GM19025 (cell line): ENCODE results near the gene FTCDNL1.

Experiments
- ATAC-seq: cut with Tn5 transposase; IDR thresholded peaks from one replicate; pipeline ENCODE4 v1.9.1; 2021; ENCODE audit warnings: mild to moderate bottlenecking, low read depth, moderate library complexity; ENCODE audit not compliant: unreplicated experiment

The FTCDNL1 gene

DNA sequence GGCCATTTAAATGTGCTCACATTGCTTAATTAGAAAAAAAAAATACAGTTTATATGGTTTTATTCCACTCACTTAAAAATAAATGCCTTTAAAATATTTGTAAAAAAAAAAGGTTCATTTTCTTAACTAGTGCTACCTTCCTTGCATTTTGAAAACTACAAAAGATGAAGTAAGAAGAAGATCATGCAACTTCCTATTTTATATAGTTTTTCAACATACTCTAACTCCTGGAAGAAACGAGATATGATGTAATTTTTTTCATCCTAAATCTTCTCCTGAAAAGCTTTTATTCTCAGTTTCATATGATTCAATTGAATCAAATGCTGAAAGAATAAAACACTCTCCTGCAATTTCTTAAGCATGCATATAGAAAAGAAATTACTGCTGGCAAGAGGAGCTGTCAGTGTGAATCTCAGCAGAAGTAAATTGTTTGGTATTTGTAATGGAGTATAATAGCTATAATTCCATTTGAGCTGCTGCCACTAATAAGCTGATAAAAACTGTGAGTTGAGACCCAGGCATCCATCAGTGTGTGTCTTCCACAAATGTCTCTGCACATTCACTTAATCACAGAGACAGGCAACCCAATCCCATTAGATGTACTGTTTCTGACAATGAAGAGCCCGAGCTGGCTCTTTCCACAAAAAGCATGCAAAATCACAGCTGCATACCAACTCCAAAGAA is 3.7 kb downstream of the FTCDNL1 start:
- ATAC-seq = no peak

GRCh38 chr2:199842631-199843395 is 8.2 kb downstream of the FTCDNL1 start:
- no peak for ATAC-seq

DNA sequence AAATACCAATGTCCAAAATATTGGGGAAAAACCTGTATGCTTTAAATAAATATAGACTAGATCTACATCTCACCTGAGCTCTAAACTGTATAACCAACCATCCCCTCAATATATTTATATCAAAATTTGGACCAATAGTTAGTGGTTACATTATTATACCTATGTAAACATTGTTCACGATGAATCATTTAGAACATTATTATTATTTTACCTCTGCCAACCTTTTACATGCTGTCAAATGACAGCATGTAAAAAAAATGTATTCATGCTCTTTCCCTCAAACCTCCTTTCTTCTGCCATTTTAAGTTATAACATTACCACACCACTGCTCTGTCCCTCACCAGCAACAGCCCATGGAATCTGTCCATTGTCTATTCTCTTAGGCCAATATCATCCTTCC is 9.6 kb downstream of the FTCDNL1 start:
- no peak for ATAC-seq

DNA sequence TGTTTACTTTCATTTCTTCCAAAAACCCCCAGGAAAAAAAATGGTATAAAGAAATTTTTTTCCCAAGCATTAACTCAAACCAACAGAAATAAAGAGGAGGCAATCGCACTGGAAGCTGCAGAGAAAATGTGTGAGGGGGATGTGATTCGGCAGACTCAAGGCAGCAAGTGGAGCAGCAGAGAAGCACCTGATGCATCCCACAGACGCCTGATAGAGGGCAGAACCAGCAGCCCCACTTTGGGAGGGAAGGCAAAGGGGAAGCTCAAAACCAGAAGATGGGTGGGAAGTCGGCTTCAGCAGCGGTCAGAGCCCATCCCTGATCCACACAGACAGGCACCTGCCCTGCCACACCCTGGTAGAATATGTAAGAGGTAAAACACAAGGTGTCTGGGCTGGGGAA is 12.6 kb downstream of the FTCDNL1 start:
- no peak for ATAC-seq

GRCh38 chr2:199836943-199837342 is 14.0 kb downstream of the FTCDNL1 start:
- no peak for ATAC-seq

- ATAC-seq = no peak
Observed at GRCh38 chr2:199833525-199833924, 17.5 kb downstream of the FTCDNL1 start.

- ATAC-seq = no peak
Observed at GRCh38 chr2:199830531-199830930, 20.5 kb downstream of the FTCDNL1 start.

GRCh38 chr2:199829628-199830027 is 21.4 kb downstream of the FTCDNL1 start:
- no peak for ATAC-seq

DNA sequence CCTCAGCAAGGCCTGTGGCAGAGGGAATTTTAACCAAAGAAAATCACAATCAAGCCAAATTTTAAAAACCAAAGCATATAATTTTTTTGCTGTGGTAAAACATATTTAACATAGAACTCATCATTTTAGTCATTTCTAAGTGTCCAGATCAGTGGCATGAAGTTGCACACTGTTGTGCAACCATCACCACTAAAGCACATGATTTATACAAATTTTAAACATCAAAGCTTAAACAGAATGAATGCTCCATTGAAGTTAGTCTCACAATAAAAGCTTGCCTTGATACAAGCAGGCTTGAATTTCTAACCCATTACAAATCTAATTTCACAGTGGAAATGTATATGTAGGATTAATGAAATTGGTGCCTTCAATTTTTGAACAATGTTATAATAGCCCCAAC is 31.2 kb downstream of the FTCDNL1 start:
- ATAC-seq = no peak

DNA sequence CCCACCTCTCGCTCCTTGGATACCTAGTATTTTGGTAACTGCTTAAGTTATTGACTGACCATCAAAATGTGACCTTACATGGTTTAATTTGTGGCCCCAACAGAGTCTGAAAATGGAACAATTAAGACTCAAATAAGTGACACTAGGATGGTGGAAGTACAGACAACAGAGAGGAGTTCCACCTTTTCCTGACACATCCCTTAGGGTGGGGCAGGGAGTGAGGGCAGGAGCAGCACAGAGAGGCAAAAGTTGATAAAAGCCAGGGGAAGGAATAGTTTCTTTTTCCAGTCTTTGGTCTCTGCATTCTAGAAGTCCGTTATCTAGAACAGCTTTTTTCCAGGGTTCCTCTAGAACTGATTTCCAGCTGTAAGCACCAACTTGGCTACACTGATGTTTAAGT is 32.2 kb downstream of the FTCDNL1 start:
- ATAC-seq = no peak

GRCh38 chr2:199818026-199818425 is 33.0 kb downstream of the FTCDNL1 start:
- ATAC-seq = no peak

- no peak for ATAC-seq
Observed at GRCh38 chr2:199814817-199815211, 36.2 kb downstream of the FTCDNL1 start.

- ATAC-seq = no peak
Observed at GRCh38 chr2:199814101-199814816, 36.7 kb downstream of the FTCDNL1 start.

- no peak for ATAC-seq
Observed at GRCh38 chr2:199812493-199812892, 38.5 kb downstream of the FTCDNL1 start.

- ATAC-seq = no peak
Observed at GRCh38 chr2:199811346-199811745, 39.6 kb downstream of the FTCDNL1 start.

DNA sequence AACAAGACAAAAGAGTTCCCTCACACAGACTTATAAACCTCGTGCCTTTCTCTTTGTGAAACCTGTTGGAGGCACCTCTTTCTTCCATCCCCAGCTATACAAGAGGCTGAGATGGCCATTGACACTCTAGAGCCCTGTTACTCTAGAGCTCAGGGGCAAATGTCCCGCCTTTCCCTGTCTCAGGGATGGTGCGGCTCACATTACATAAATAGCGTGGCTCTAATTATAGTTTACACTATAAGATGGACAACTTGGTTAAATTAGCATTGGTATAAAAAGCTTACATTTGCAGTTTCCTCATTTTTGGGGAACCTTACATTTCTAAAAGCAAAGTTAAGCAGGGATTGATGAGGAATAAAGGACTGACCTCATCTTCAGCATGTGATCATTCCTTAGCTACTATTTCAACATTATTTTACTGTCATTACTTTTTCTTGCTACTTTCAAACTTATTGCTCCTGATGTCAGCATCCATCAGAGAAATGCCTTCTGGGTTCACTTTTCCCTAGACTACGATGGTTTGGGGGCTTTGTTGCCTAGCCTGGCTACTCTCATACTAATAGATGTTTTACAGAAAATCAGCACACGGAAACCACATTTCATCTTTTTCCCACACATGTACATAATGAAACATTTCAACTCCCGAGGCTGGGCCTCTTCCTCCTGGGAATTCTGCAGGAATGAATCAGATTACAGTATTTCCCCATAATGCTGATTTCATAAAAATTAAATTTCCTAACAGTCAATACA is 40.4 kb downstream of the FTCDNL1 start:
- ATAC-seq = no peak

- no peak for ATAC-seq
Observed at GRCh38 chr2:199807966-199808365, 43.0 kb downstream of the FTCDNL1 start.

- ATAC-seq = no peak
Observed at GRCh38 chr2:199806179-199806578, 44.8 kb downstream of the FTCDNL1 start.

DNA sequence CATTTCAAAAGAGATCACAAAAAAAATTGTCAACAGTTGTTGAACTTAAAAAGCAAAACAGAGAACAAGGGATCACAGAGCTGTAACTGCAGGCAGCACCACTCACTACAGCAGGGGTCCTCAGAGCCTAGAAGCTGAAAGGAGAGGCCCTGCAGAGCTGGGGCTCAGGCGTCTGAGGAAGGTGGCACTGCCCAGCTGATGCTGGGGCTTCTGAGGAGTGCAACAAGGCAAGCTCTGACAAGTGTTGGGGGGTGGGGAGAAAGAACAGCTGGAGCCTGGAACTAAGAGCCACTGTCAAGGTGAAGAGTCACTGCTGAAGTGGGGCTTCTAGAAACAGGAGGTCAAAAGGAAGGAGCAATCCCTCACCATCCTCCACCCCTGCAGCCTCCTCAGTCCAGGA is 46.2 kb downstream of the FTCDNL1 start:
- no peak for ATAC-seq

DNA sequence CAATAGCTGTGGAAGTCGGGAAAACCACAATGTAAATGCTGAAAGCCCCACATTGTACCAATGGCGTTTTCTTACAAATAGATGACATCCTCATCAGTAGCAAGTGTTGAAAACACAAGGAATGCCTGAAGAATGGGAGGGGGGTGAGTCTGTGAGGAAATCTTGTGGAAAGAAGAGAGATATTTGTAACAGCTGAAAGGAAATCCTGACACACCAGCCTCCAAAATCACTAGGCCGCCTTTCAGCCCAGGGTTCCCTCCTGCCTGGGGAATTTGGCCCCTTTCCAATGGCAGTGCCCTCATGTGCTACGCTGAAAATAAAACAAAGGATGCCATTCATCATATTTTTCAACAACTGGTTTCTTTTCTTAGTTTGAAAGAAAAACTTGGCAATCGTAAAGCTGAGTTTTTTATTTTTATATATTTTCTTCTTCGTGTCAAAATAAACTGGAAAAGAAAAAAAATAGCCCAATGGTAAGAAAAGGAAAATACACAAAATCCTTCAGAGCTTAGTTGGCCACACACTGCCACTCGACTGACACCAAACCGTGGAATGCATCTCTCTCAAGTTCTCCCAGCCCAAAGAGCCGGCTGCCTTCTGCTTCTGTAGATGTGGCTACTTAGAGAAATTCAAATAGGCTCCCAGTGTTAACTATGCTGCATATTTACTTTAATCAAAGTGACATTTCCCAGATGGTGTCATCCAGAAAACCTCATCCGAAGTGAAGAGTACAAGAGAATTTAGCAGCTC is 52.0 kb downstream of the FTCDNL1 start:
- no peak for ATAC-seq
